Gastroesophageal sphincter (tissue), 3 donors: ENCODE results near the gene ERGIC2.

ENCODE experiments used
- EP300 ChIP-seq: sonication (generic); formaldehyde crosslinking; IDR thresholded peaks from one replicate; pipeline ENCODE4 v1.6.1; 2017; ENCODE audit warnings: antibody characterized with exemption, mild to moderate bottlenecking
- TF ChIP-seq, protein P1 (sequence below), 4 experiments: fragments of 200-600 bp in 2 of 4; fragments of 450-650 bp in 2 of 4; sonication (generic) in 1 of 4; IDR thresholded peaks; one replicate each; pipeline ENCODE4 v1.5.1; 2017 to 2019; ENCODE audit warnings: antibody characterized with exemption in 4 of 4, mild to moderate bottlenecking in 2 of 4, moderate library complexity in 2 of 4

DNA sequence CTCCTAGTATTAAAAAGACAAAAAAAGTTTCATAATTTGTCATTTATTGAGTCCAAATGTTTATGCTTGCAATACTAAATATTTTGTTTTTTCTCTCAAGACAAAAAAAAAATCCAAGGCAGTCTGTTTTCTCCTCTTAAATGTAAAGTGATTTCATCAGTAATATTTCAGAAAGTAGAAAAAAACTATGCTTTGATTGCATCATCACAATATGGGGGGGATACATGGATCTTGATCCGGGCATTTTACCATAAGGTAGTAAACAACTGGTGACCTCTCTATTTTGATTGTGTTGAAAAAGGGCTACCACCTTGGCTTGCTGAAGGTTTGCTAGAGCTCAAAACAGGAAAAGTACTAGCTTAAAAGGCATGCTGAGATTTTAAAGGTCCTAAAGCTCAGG is 43.6 kb downstream of the ERGIC2 start:
- TF ChIP-seq, protein P1, sequence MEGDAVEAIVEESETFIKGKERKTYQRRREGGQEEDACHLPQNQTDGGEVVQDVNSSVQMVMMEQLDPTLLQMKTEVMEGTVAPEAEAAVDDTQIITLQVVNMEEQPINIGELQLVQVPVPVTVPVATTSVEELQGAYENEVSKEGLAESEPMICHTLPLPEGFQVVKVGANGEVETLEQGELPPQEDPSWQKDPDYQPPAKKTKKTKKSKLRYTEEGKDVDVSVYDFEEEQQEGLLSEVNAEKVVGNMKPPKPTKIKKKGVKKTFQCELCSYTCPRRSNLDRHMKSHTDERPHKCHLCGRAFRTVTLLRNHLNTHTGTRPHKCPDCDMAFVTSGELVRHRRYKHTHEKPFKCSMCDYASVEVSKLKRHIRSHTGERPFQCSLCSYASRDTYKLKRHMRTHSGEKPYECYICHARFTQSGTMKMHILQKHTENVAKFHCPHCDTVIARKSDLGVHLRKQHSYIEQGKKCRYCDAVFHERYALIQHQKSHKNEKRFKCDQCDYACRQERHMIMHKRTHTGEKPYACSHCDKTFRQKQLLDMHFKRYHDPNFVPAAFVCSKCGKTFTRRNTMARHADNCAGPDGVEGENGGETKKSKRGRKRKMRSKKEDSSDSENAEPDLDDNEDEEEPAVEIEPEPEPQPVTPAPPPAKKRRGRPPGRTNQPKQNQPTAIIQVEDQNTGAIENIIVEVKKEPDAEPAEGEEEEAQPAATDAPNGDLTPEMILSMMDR (IDR thresholded peaks at IDR 0.05), result no peak
- no peak for TF ChIP-seq EP300
